Neural cell (in vitro differentiated cells): ENCODE measurements around the gene MYH6. TPM values are rescaled to one million over a fixed set of nuclear protein-coding genes. Genes with fewer than 3 reads are reported as not detected.

Experiments
- H2AFZ ChIP-seq: fragments of 200-600, 300-800 bp; sonication (generic), shearing (Covaris generic); 2 replicates; pipeline ENCODE4 v1.6.0; 2014; ENCODE audit warnings: low read depth, mild to moderate bottlenecking, antibody characterized with exemption, low read length, moderate library complexity
- H3F3A ChIP-seq: fragments of 200-600 bp; shearing (Covaris generic); 2 replicates; pipeline ENCODE4 v1.6.1; 2016; ENCODE audit warnings: mild to moderate bottlenecking, moderate library complexity, mixed read lengths, antibody characterized with exemption, low read length; ENCODE audit not compliant: insufficient read depth, poor library complexity, severe bottlenecking
- H3K27ac ChIP-seq: fragments of 200-600, 300-800 bp; sonication (generic), shearing (Covaris generic); 2 replicates; pipeline ENCODE4 v1.5.1; 2014; ENCODE audit warnings: mild to moderate bottlenecking, low read length, moderate library complexity
- H3K27me3 ChIP-seq: fragments of 300-800, 200-600 bp; sonication (generic), shearing (Covaris generic); 2 replicates; pipeline ENCODE4 v1.6.0; 2014; ENCODE audit warnings: mild to moderate bottlenecking, low read depth, low read length, moderate library complexity; ENCODE audit not compliant: insufficient read depth
- H3K36me3 ChIP-seq: fragments of 300-800, 200-600 bp; sonication (generic), shearing (Covaris generic); 2 replicates; pipeline ENCODE4 v1.5.1; 2014; ENCODE audit warnings: mild to moderate bottlenecking, antibody characterized with exemption, low read length, moderate library complexity; ENCODE audit not compliant: insufficient read depth
- H3K4me2 ChIP-seq: fragments of 300-800, 200-600 bp; sonication (generic), shearing (Covaris generic); 2 replicates; pipeline ENCODE4 v1.6.0; 2014; ENCODE audit warnings: mild to moderate bottlenecking, low read length
- H3K4me3 ChIP-seq: fragments of 300-800, 200-600 bp; sonication (generic), shearing (Covaris generic); 2 replicates; pipeline ENCODE4 v1.5.1; 2014; ENCODE audit warnings: mild to moderate bottlenecking, low read length, moderate library complexity
- H3K79me2 ChIP-seq: fragments of 200-600 bp; shearing (Covaris generic); replicated peaks from 2 replicates; pipeline ENCODE4 v1.6.0; 2014; ENCODE audit warnings: mild to moderate bottlenecking, low read length, moderate library complexity; ENCODE audit not compliant: insufficient read depth
- H3K9ac ChIP-seq: fragments of 300-800, 200-600 bp; sonication (generic), shearing (Covaris generic); 2 replicates; pipeline ENCODE4 v1.6.1; 2016; ENCODE audit warnings: mild to moderate bottlenecking, low read length, mixed read lengths
- H3K9me2 ChIP-seq: fragments of 200-600 bp; shearing (Covaris generic); 2 replicates; pipeline ENCODE4 v1.6.1; 2016; ENCODE audit warnings: mild to moderate bottlenecking, low read length, mixed read lengths; ENCODE audit not compliant: insufficient read depth
- H3K9me3 ChIP-seq: fragments of 200-600, 300-800 bp; sonication (generic), shearing (Covaris generic); 2 replicates; pipeline ENCODE4 v1.6.1; 2016; ENCODE audit warnings: mild to moderate bottlenecking, mixed run types, low read length, moderate library complexity, mixed read lengths
- H4K20me1 ChIP-seq: fragments of 200-600 bp; shearing (Covaris generic); 2 replicates; pipeline ENCODE4 v1.6.1; 2016; ENCODE audit warnings: mild to moderate bottlenecking, mixed run types; ENCODE audit not compliant: insufficient read depth
- CTCF ChIP-seq: fragments of 450-650 bp; IDR thresholded peaks from 2 replicates; pipeline ENCODE4 v1.5.1; 2014; ENCODE audit warnings: antibody characterized with exemption, mild to moderate bottlenecking, moderate library complexity; ENCODE audit not compliant: poor library complexity, severe bottlenecking
- EP300 ChIP-seq: fragments of 450-650 bp; conservative IDR thresholded peaks from 2 replicates; pipeline ENCODE4 v1.6.1; 2014; ENCODE audit warnings: antibody characterized with exemption, mild to moderate bottlenecking, moderate library complexity; ENCODE audit not compliant: poor library complexity, severe bottlenecking
- EZH2 ChIP-seq: fragments of 200-600, 300-800 bp; shearing (Covaris generic), sonication (generic); IDR thresholded peaks from 2 replicates; pipeline ENCODE4 v1.6.1; 2014; ENCODE audit warnings: antibody characterized with exemption, low read length, borderline replicate concordance, mild to moderate bottlenecking; ENCODE audit not compliant: insufficient read depth, poor library complexity, severe bottlenecking
- MXI1 ChIP-seq: fragments of 450-650 bp; conservative IDR thresholded peaks from 2 replicates; pipeline ENCODE4 v1.6.1; 2014; ENCODE audit warnings: antibody characterized with exemption, mild to moderate bottlenecking; ENCODE audit not compliant: poor library complexity, severe bottlenecking
- POLR2AphosphoS5 ChIP-seq: IDR thresholded peaks from 2 replicates; pipeline ENCODE4 v1.6.1; 2012
- RAD21 ChIP-seq: fragments of 450-650 bp; conservative IDR thresholded peaks from 2 replicates; pipeline ENCODE4 v1.6.1; 2014; ENCODE audit warnings: antibody characterized with exemption, mild to moderate bottlenecking, moderate library complexity
- REST ChIP-seq: IDR thresholded peaks from 2 replicates; pipeline ENCODE4 v1.6.1; 2012; ENCODE audit warnings: borderline replicate concordance
- SMC3 ChIP-seq: fragments of 450-650 bp; conservative IDR thresholded peaks from 2 replicates; pipeline ENCODE4 v1.6.1; 2014; ENCODE audit warnings: antibody characterized with exemption, mild to moderate bottlenecking, moderate library complexity; ENCODE audit not compliant: poor library complexity
- TAF1 ChIP-seq: IDR thresholded peaks from 2 replicates; pipeline ENCODE4 v1.6.1; 2012; ENCODE audit warnings: low read depth
- polyA plus RNA-seq: library from polyadenylated mRNA; depleted of rRNA; stranded (reverse); fragments of >200 nt; gene quantifications from 2 replicates; pipeline ENCODE4 v1.2.3, GENCODE V29; 2014

MYH6 gene
- polyA plus RNA-seq, 1 donor from 2014 or later = not detected

GRCh38 chr14:23384364-23385080 is 23.6 kb downstream of the MYH6 start:
- Histone ChIP-seq H3K4me3 (no peak overlapping the region), H3K36me3 (no peaks in the 10 kb centered on the region), H3K9me2 (no peaks in the 10 kb centered on the region), H3K9ac (no peak overlapping the region), H3K27ac (no peak overlapping the region), H3K9me3 (no peaks in the 10 kb centered on the region), H2AFZ (no peak overlapping the region), H3F3A (no peaks in the 10 kb centered on the region), H3K27me3 (no peaks in the 10 kb centered on the region), H3K79me2 (no peaks in the 10 kb centered on the region), H4K20me1 (no peaks in the 10 kb centered on the region), H3K4me2 (no peak overlapping the region)
- TF ChIP-seq EZH2 (no peak), CTCF (no peak), POLR2AphosphoS5 (no peak), REST (no peak), EP300 (no peak), TAF1 (no peak), SMC3 (no peak), RAD21 (no peak), MXI1 (no peak)

GRCh38 chr14:23382731-23383440 is 25.2 kb downstream of the MYH6 start:
- Histone ChIP-seq H3K9ac (no peak overlapping the region), H3K27me3 (no peaks in the 10 kb centered on the region), H4K20me1 (no peaks in the 10 kb centered on the region), H3K27ac (no peak overlapping the region), H3K9me2 (no peaks in the 10 kb centered on the region), H3K9me3 (no peaks in the 10 kb centered on the region), H3K36me3 (no peaks in the 10 kb centered on the region), H3F3A (no peaks in the 10 kb centered on the region), H2AFZ (no peak overlapping the region), H3K4me3 (no peak overlapping the region), H3K4me2 (no peak overlapping the region), H3K79me2 (no peaks in the 10 kb centered on the region)
- TF ChIP-seq REST = no peak
- TF ChIP-seq RAD21 = no peak
- TF ChIP-seq MXI1 = no peak
- no peak for TF ChIP-seq SMC3
- no peak for TF ChIP-seq EZH2
- TF ChIP-seq CTCF = no peak
- no peak for TF ChIP-seq EP300
- TF ChIP-seq POLR2AphosphoS5 = no peak
- no peak for TF ChIP-seq TAF1
